Metanephros (tissue), 1 donor: ENCODE data around the gene PJA1. TPM values are rescaled to one million over a fixed set of nuclear protein-coding genes. Genes with fewer than 3 reads are reported as not detected.

ENCODE experiments used
- total RNA-seq: library from RNA; depleted of rRNA; stranded (reverse); fragments of >200 nt; gene quantifications from one replicate; pipeline ENCODE4 v1.2.3, GENCODE V29; 2014

PJA1 gene
- total RNA-seq = 42.8 TPM

GRCh38 chrX:69165087-69165651, at the start of gene PJA1:
Gene PJA1, minus strand, starts transcription at chrX:69165453. Its CDS starts 2,380 bp downstream, at chrX:69163073.

